Middle frontal gyrus (tissue), 1 donor: ENCODE data around the gene PBX1.

Source experiments
- DNase-seq: peaks from one replicate; pipeline ENCODE4 v3.0.0-alpha.2; 2015; ENCODE audit warnings: low spot score; ENCODE audit errors: extremely low spot score

Gene PBX1

DNA sequence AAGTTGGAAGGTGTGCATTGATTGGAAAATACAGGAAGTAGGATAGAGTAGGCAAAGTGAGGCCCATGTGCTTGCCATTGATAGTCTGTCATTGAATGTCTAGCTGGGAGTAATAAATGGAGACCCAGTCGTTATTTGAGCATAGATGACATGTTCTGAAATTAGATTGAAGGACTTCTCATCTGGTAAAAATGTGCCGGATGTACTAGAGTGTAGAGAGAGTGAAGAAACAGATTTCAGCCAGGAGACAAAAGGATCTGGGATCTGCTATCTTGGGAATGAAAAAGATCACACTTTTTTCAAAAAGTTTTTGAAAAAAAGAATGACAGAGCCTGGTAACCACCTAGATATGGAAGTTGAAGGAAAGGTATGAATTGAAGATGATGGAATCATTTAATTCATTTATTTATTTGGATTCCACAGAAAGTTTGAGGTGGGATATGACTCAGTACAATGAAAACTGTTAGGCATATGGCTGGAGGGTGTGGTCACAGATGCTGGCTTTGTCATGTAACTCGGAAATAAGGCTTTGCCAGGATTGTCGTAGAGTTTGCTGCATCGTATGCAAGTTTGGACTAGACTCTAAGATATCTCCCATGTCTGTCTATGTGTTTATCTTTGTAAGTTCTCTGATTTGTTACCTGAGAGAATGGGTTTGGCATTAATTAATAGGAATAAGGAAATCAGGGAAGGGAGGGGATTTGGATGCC lies 137.1 kb downstream of the PBX1 start:
- DNase-seq, result no peak

DNA sequence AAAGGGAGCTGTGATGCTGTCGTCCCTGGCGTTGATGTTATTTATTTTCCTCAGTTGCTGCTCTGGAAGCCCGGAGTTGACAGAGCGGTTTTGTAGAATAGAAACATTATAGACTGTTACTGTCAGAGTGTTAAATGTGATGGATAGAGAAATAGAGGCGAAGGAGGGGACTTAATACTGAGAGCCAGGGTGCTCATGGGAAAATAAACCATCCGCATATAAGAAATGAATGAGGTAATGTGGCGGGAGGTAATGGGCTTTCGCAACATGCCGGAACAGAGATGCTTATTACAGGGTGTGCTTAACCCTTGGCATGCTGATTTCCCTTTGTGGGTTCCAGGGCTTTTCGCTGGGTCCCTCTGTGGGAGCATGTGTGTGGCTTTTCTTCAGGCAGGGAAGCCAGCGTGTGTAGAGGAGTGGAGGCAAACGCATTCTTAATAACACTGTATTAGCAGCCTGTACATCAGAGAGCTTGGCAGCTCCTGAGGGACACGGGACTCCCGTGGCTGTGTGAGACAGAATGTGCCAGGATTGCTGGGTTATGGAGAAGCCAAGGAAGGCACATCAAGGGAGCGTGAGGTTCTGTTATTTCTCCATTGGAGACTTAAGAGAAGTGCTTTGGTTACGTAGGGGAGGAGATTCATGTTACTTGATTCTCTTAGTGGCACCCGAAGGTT lies 141.0 kb downstream of the PBX1 start:
- no peak for DNase-seq

DNA sequence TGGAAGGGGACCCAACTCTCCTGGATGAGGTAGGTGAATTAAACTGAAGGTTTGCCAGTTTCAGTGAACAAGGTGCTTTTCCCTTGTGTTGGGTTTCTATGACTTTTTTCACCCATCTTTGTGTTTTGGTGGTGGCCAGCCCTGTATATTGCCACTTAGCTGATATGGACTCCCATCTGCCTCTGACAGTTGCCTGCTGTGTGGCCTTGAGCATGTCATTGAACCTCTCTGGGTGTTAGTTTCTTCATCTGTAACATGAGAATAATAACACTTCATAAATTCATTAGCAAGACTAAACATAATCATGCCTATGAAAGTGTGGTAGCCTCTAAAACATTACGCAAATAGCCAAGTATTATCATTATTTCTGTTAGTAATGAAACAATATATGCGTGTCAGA lies 141.7 kb downstream of the PBX1 start:
- DNase-seq, result no peak

DNA sequence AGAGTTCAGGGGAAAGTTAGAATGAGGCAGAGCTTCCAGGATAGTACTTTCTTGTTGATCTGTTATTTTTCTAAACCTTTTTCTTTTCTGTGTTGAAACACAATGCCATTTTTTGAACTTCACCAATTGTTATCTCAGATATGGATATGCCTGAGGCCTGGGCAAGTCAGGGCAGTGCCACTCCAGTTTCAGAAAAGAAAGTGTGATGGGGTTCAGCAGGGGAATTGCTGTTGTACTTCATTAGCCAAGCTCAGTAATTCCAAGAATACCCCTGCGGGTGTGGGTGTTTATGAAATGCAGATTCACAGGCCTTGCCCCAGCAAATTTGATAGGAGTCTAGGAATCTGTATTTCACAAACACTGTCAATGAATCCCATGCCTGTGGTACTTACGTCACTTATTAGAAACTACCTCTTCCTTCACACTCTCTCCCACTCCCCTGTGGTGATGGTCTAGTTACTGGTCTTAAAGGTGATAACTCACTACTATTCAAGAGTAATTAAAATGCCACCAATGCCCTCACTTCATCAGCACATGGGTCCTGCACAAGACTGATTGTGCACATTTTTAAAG lies 142.3 kb downstream of the PBX1 start:
- DNase-seq, result no peak

DNA sequence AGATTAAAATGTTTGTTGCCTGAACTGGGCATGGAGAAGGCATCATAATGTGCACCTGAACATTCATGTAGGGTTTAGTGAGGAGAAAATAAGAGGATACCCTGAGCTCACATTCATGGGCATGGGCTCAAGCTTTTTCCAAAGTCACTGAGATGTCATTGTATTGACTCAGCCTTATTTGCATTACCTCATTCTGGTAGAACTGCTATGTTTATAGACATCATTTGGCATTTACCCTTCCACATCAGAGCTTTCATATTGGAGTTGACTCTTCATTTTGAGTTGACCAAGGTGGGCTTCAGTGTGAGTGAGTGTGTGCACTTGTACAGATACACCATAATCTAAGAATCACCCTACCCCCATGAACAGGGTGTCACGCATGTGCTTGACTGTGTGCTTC lies 143.2 kb downstream of the PBX1 start:
- no peak for DNase-seq

DNA sequence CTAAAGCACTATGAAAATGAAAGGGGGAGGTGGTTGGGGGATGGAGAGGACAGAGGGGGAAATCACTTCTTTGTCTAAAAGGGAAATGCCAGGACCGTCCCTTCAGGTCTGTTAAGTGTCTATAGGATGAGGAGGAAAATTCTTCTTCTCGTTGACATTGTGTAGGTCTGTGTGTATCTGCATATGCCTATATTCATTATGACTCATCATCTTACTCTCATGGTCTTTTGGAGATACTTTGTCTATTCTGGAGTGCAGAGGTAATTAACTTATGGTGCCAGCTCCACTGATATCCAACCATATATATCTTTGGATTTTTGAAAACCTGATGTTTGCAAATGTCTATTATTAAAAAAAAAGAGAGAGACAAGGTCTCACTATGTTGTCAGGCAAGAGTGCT lies 143.7 kb downstream of the PBX1 start:
- DNase-seq, result no peak

DNA sequence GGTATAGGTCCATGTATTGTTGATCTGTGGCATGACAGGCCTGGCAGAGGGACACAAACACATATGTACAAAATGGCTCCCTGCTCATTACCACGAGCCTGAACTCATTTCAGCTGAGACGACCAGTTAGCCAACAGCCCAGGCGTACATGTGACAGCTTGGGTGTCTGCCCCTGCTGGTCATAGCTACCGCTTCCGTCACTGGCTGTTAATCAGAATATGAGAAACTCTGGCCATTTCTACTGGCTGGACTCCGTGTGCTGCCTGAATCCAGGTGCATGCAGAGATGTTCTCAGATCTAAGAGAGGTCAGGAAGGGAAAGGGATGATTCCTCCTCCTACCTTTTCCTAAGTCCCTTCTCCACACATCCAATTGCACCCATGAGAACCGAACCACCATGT lies 144.5 kb downstream of the PBX1 start:
- DNase-seq, result no peak

DNA sequence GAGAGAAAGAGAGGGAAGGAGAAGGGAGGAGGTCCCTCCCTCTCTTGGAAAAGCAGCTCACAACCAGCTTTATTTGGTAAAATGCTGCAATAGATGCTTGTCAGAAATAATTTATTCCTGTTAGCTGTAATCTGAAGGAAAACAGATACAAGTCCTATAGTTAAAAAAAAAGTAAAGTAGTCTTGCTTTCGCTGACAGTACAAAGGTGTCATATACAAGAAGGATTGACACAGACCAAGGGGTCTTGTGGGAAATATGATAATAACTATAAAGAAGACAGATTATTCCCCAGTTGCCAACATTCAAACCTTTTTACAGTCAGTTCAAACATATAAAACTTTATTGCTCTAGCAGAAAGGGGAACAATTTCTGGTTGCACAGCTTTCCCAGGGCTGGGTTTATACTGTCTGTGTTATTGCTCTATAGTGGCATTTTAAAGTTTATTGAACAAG lies 145.0 kb downstream of the PBX1 start:
- DNase-seq, result no peak

DNA sequence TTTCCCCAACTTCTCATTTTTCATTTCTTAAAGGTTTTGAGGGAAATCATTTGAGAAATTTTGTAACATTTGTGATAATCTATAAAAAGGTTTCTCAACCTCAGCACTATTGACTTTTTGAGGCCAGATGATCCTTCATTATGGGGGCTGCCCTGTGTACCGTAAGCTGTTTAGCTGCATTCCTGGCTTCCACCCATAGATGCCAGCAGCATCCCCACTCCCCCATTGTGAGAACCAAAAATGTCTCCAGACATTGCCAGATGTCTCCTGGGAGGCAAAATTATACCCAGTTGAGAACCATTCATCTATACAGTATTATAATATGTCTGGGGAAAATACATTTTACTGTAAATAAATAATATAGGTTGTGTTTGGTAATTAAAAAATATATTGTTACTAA lies 146.0 kb downstream of the PBX1 start:
- no peak for DNase-seq

DNA sequence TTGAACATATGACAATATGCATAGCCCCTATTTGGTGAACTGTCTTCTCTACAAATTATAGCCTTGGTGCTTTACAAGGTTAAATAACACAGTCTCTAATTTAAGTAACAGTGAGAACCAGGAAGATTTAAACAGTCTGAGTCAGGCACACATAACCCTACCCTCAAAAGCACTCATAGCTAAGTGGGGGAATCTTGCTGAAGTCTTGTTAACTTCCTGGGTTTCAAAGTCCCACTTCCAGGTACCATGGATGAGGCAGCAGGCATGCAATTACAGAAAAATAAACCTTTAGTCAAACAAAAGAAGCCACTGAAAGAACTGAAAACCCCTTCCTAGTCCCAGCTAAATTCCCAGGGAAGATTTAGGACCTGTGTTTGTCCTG lies 147.6 kb downstream of the PBX1 start:
- DNase-seq, result no peak

DNA sequence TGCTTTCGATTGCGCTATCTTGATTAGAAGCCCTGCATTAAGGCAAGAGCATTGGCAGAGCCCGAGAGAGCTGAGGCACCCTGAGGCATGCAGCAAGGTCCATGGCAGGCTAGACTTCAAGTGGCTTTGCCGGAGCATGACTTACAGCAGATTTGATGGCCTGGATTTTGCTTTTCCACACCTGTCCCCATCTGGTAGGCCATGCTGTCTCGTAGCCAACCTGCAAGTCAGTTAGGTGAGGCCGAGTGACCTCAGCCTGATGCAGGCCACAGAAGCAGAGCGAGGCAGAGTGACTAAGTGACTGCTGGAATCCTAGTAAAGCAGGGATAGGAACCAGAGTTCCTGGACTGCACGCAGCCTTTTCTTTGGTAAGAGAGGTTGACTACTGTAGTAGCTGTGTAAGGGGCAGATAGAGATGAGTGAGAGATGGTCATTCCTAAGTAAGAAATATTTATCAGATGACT lies 148.9 kb downstream of the PBX1 start:
- no peak for DNase-seq

DNA sequence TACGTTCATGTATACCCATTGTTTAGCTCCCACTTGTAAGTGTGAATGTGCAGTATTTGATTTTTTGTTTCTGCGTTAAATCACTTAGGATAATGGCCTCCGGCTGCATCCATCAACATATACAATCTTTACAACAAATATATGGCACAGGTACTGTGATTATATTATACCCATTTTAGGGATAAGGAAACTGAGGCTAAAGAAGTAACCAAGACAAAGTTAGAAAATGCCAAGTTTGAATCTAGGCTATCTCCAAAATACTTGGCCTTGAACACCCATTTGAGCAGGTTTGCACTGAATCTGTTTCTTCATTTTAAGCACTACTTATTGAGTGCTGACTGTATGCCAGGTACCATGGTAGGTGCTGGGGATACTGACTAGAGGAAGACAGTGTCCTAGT lies 149.6 kb downstream of the PBX1 start:
- no peak for DNase-seq

DNA sequence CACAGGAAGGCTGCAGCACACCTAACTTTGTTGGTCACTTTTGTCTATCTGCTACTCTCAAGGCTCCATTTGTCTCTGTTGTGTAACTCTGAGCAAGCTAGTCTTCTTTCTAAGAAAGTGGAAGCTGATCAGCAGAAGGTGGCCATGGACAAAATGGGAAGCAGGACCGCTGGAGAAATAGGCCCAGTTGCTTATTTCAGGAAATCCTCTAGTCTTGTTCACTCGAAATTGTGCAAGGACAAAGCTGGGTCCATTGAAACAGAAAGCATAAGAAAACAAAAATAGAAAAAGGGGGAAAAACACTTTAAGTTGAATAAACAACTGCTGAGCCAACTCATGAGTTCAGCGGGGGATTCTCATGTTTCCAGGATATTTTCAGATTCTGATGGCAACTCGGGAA lies 150.1 kb downstream of the PBX1 start:
- no peak for DNase-seq

DNA sequence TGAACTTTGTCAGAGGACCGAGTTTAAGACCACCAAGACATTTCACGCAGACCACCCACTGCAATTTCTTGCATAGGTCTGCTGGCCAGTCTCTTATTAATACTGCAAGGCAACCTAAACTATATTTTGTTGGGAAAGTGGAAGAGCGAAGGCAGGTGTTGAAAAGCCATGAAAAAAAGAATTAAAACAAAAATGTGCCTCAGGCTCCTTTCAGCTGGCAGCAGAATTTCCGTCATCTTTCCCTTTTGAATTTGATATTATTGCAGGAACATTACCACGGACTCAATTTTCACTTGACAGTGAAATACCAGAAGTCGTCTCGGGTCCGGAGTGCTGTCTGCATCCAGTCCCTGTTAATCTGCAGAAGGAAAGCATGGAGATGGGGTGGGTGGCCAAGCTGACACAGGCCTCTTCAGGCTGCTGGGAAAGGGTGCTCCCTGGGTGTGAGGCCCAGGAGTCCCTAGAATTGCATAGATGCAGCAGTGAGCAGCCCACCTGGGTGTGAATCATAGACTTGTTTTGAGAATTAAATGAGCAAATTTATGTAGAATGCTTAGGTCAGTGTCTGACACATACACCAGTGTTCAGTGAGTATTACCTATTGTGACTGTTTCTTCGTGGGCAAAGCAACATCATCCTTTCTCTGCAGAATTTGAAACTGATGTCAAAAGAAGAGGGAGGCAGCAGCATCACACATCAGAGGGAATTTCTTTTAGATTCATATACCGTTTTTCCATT lies 150.7 kb downstream of the PBX1 start:
- no peak for DNase-seq

DNA sequence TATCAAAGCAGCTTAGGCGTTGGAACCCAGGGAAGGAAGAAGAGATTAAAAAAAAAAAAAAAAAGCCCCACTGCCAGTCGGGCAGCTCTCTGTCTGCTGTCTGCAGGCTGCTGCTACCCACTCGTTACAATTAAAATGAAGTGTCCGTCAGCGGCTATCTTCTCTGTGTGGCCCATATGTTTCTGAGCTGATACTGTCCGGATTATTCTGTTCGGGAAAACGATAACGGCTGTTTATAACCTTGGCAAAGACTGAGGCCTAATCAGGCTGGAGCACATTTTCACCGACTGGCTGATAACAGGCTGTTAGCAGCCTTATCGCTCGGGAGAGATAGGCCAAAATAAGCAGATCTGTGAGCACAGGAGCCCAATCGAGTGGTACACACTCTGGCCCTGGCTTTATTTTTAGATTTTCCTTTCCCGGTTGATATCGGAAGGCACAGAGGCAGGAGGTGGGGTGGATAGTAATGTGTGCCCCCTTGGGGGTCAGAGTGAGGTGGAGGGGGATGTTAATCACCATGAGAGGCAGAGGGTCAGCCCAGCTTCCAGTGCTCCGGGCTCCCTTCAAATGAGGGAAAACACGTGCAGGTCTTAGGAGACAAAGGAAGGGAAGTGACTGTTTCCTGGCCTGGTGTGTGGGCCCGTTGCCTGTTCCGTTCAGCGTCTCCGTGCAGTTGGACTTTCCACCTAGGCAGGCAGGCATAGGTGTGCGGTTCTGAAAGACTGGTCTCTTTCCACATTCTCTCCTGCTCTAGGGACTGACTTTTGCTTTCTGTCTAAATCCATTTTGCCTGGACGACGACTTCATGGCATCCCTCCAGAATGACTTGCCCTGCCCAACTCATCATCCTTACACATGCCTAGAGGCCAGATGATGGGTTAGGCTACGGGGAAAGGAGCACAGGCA lies 153.4 kb downstream of the PBX1 start:
- DNase-seq, result no peak

DNA sequence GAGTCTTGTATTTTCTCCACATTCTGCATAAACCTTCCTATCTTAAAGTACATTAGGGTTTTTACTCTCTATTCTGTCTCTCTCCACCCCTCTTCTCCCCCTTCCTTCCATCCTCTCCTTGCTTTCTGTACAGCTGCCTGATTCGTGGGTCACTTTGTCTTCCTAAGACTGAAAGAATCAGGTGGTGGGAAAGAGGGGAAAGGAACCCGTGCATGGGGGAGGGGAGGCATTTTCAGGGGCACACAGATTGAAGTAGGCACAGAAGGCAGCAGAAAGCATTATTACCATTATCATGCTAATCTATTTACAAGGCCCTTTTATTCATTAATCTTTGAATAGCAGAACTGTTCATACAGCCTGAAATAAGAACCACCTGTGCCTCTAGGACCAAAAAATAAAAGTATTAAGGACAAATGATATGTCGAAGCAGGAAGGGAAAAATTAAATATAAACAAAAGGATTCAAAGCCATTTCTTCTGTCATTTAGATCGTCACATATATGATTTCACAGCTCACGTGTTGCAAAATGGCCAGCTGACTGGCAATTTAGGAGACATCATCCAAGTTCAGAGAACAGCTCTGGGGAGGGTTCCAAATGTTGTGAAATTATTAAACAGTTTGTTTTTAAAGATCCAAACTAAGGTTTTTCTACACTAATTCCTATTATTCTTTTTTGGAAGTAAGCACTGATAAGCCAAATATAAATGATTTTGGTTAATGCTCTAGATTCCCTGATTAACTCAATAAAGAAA lies 154.6 kb downstream of the PBX1 start:
- DNase-seq, result no peak

DNA sequence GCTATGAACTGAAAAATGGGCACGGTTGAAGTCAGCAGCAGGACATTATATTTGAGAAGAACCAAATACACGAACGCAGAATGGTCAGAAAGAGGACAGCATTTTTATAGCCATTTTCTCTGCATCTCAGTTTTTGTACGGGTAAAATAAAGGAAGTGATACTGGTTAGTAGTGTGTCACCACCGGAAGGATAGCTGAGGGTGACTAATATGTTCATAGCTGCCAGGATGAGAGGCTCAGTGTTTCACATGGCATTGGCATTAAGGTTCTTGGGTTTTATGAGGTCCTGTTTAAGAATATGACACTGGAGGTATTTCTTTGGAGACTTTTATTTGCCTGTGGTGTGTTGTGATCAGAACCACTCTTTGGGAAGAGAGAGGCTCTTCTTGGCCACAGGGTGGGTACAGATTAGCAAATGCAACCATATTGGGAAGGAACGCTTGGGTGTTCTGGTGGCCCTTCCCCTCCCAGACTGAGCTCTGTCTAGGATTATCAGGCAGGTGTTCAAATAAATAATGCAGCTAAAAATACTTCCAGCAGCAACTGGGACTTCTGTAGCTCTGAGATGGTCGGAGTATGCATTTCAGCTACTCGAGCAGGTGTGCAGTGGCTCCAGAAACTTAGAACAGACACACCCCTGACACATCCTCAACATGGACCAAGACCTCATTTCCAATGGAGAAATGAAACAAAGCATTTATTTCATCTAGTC lies 158.2 kb downstream of the PBX1 start:
- no peak for DNase-seq

DNA sequence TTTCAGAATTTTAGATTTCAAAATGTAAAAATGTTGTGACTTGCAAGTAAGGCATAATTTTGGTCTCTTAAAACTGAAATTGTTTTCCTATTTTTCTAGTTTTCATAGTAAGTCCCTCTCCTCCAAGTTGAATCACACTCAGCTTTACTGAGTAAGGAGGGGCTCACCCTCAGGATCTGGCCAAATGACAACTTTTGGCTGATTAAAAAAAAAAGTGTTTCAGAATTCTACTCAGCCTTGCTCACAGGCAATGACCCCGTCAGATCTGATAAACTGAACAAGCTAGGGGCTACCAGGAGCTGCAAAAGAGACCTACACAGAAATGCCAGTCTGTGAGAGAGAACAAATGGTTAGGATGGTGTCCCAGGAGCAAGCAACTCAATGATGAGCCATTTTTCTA lies 159.8 kb downstream of the PBX1 start:
- DNase-seq, result no peak

DNA sequence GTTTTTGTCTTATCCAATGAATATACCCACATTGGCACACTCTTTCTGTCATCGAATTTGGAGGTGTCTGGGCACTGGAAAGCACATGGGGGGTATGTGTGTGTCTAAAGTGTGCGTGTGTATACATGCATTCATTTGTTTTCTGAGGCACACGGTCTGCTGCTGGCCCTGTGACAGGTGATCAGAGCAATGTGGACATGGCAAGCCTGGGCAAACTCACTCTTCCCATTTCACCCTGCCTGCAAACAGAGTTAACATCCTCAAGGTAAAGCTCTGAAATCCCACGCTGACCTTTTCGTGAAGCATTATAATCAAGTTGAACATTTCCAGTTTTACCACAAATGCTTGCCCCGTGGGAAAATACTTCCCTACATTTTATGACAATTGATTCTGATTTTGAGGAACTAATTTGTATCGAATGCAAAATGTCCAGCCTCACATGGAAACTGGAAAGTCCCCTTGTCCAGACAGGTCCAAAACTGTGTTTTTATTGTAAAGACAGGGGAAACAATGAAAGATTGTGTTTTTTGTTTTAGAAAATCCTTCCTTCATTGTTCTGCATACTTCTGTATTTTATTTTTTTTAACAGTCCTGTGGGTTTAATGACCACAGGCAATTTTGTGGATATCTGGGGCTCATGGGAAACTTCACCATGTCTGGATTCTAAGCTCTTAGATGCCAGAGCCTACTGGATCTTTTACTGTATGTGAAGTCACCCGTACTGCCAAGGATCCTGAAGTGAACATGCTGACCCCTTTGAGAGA lies 160.9 kb downstream of the PBX1 start:
- no peak for DNase-seq
